Measurements from ENCODE around the gene TRIO.

GRCh38 chr5:14523243-14524034 lies 380.3 kb downstream of the TRIO start:
- no peak for TF ChIP-seq CTCF (IDR thresholded peaks at IDR 0.05)
- TF ChIP-seq POLR2A (IDR thresholded peaks at IDR 0.05): no peak
